Activated CD8-positive, alpha-beta memory T cell treated with anti-CD3 and anti-CD28 coated beads, Interleukin-2, amount 10 ng/mL, durations not matched to agents 7 days and 5 days (primary cell): ENCODE results near the gene EIF3D. TPM values are rescaled to one million over a fixed set of nuclear protein-coding genes. Genes with fewer than 3 reads are reported as not detected.
A peak's percentile ranks its signal among the peaks of the same experiment; 100 is the strongest.
"Not testable (repeated sequence)": the region's sequence is repeated elsewhere in the genome, so short reads cannot be mapped to it uniquely, and the experiment has no call there.

ENCODE experiments used
- ATAC-seq: fragments of 150-1000 bp; cut with Tn5 transposase; one replicate; pipeline ENCODE4 v1.10.0; 2021; ENCODE audit warnings: moderate library complexity
- CTCF ChIA-PET: fragments of 350-600 bp; sonication (Branson Sonifier 250); formaldehyde crosslinking; loops from one replicate; lab custom pipeline; 2021; ENCODE audit warnings: antibody characterized with exemption; lab: Charles Lee
- DNase-seq: peaks from one replicate; pipeline ENCODE4 v3.0.0-alpha.2; 2020
- H3K27ac Mint-ChIP-seq: one replicate; pipeline ENCODE4 v1.8.0; 2021; ENCODE audit warnings: mild to moderate bottlenecking, mixed read lengths
- H3K27me3 Mint-ChIP-seq: one replicate; pipeline ENCODE4 v1.8.0; 2021; ENCODE audit warnings: mixed read lengths
- H3K36me3 Mint-ChIP-seq: one replicate; pipeline ENCODE4 v1.8.0; 2021; ENCODE audit warnings: mild to moderate bottlenecking, mixed read lengths
- H3K4me1 Mint-ChIP-seq: one replicate; pipeline ENCODE4 v1.8.0; 2021; ENCODE audit warnings: mixed read lengths
- H3K4me3 Mint-ChIP-seq: one replicate; pipeline ENCODE4 v1.8.0; 2021; ENCODE audit warnings: mild to moderate bottlenecking, moderate library complexity, mixed read lengths
- H3K9me3 Mint-ChIP-seq: one replicate; pipeline ENCODE4 v1.8.0; 2022; ENCODE audit warnings: low read depth, mixed read lengths
- total RNA-seq, 2 experiments: library from RNA; stranded (reverse); gene quantifications; one replicate each; pipeline ENCODE4 v1.2.3, GENCODE V29; 2021

The EIF3D gene
- total RNA-seq, 2 experiments from 2014 or later: 205 to 232 TPM

GRCh38 chr22:36544107-36544620 is 15.2 kb upstream of the EIF3D start:
- no peak for ATAC-seq
- CTCF ChIA-PET: interaction anchor here (0.9 to 4.5 kb wide), 5 partner anchors 10 to 313 kb away, joined by 4 to 17 read pairs (median 4); no protein-coding TSS in a partner anchor
- Mint-ChIP-seq H3K36me3 (no peaks in the 10 kb centered on the region), H3K27me3 (peaks cover 8% of the 10 kb centered on the region), H3K27ac (no peak overlapping the region), H3K4me3 (no peak overlapping the region), H3K4me1 (peaks cover 51% of the 10 kb centered on the region), H3K9me3 (no peaks in the 10 kb centered on the region)
- DNase-seq: no peak

- peaks cover 42% of the 10 kb centered on the region for H3K4me1 Mint-ChIP-seq
- CTCF ChIA-PET: interaction anchor here (0.8 kb wide), 1 partner anchor 234 kb away, joined by 3 read pairs; the partner anchor contains the start of gene IFT27
- H3K27me3 Mint-ChIP-seq: peaks cover 4% of the 10 kb centered on the region
- peak; percentile 78 for ATAC-seq
- H3K36me3 Mint-ChIP-seq: no peaks in the 10 kb centered on the region
- DNase-seq: peak; percentile 63
- H3K4me3 Mint-ChIP-seq: no peak overlapping the region
- no peaks in the 10 kb centered on the region for H3K9me3 Mint-ChIP-seq
- peak overlapping the region; percentile 76 for H3K27ac Mint-ChIP-seq
Observed at GRCh38 chr22:36541831-36542411, 13.0 kb upstream of the EIF3D start.

GRCh38 chr22:36540867-36541642 is 12.1 kb upstream of the EIF3D start:
- Mint-ChIP-seq H3K4me3 (no peak overlapping the region), H3K36me3 (no peaks in the 10 kb centered on the region), H3K4me1 (peaks cover 36% of the 10 kb centered on the region), H3K9me3 (no peaks in the 10 kb centered on the region), H3K27ac (no peak overlapping the region), H3K27me3 (peaks cover under 1% of the 10 kb centered on the region)
- ATAC-seq: no peak
- DNase-seq: no peak
- CTCF ChIA-PET: no interaction called here

GRCh38 chr22:36538529-36538928 is 9.6 kb upstream of the EIF3D start:
- H3K27me3 Mint-ChIP-seq: peaks cover 2% of the 10 kb centered on the region
- no peak for DNase-seq
- no peaks in the 10 kb centered on the region for H3K9me3 Mint-ChIP-seq
- no peaks in the 10 kb centered on the region for H3K36me3 Mint-ChIP-seq
- H3K27ac Mint-ChIP-seq: no peak overlapping the region
- no peak for ATAC-seq
- H3K4me1 Mint-ChIP-seq: peaks cover 18% of the 10 kb centered on the region
- CTCF ChIA-PET: interaction anchor here (1.2 kb wide), 1 partner anchor 51 kb away, joined by 3 read pairs; no protein-coding TSS in a partner anchor
- no peak overlapping the region for H3K4me3 Mint-ChIP-seq

GRCh38 chr22:36536717-36537116 is 7.8 kb upstream of the EIF3D start:
- H3K4me1 Mint-ChIP-seq: peaks cover 11% of the 10 kb centered on the region
- no peak overlapping the region for H3K27ac Mint-ChIP-seq
- no peak overlapping the region for H3K4me3 Mint-ChIP-seq
- DNase-seq (no peak), ATAC-seq (no peak)
- no peaks in the 10 kb centered on the region for H3K36me3 Mint-ChIP-seq
- CTCF ChIA-PET: no interaction called here
- peaks cover 2% of the 10 kb centered on the region for H3K27me3 Mint-ChIP-seq
- H3K9me3 Mint-ChIP-seq: peaks cover 3% of the 10 kb centered on the region

- H3K9me3 Mint-ChIP-seq, DNase-seq, CTCF ChIA-PET, H3K36me3 Mint-ChIP-seq, H3K4me3 Mint-ChIP-seq, H3K27me3 Mint-ChIP-seq, ATAC-seq, H3K4me1 Mint-ChIP-seq, H3K27ac Mint-ChIP-seq: not testable (repeated sequence)
Observed at GRCh38 chr22:36533320-36533719, 4.4 kb upstream of the EIF3D start.

GRCh38 chr22:36532466-36532865 is 3.5 kb upstream of the EIF3D start:
- no peaks in the 10 kb centered on the region for H3K36me3 Mint-ChIP-seq
- H3K27ac Mint-ChIP-seq: no peak overlapping the region
- peaks cover 3% of the 10 kb centered on the region for H3K9me3 Mint-ChIP-seq
- H3K27me3 Mint-ChIP-seq: peaks cover 2% of the 10 kb centered on the region
- no peak for DNase-seq
- H3K4me1 Mint-ChIP-seq: peaks cover 13% of the 10 kb centered on the region
- ATAC-seq: no peak
- CTCF ChIA-PET: interaction anchor here (1.3 kb wide), 1 partner anchor 25 kb away, joined by 3 read pairs; no protein-coding TSS in a partner anchor
- no peak overlapping the region for H3K4me3 Mint-ChIP-seq

GRCh38 chr22:36528341-36528740 is 625 bp downstream of the EIF3D start:
- CTCF ChIA-PET: interaction anchor here (1.7 to 2.6 kb wide), 2 partner anchors 18 to 517 kb away, joined by 5 to 14 read pairs; no protein-coding TSS in a partner anchor

GRCh38 chr22:36522662-36523061 is 6.3 kb downstream of the EIF3D start:
- peaks cover 22% of the 10 kb centered on the region for H3K4me1 Mint-ChIP-seq
- H3K4me3 Mint-ChIP-seq: no peak overlapping the region
- ATAC-seq (no peak), DNase-seq (no peak)
- H3K27me3 Mint-ChIP-seq: no peaks in the 10 kb centered on the region
- CTCF ChIA-PET: interaction anchor here (1.0 to 4.4 kb wide), 2 partner anchors 12 to 16 kb away, joined by 4 to 20 read pairs; partner anchors contain the start of gene FOXRED2
- H3K9me3 Mint-ChIP-seq: no peaks in the 10 kb centered on the region
- H3K27ac Mint-ChIP-seq: no peak overlapping the region
- peaks cover 74% of the 10 kb centered on the region for H3K36me3 Mint-ChIP-seq

More at GRCh38 chr22:36528341-36528740, 625 bp downstream of the EIF3D start:
- DNase-seq (no peak), ATAC-seq (no peak)
- H3K4me1 Mint-ChIP-seq: peaks cover 32% of the 10 kb centered on the region
- peaks cover 35% of the 10 kb centered on the region for H3K36me3 Mint-ChIP-seq
- H3K27ac Mint-ChIP-seq: peak overlapping the region; percentile 98
- no peaks in the 10 kb centered on the region for H3K27me3 Mint-ChIP-seq
- peaks cover 3% of the 10 kb centered on the region for H3K9me3 Mint-ChIP-seq
- H3K4me3 Mint-ChIP-seq: peak overlapping the region; percentile 84

GRCh38 chr22:36520423-36520822 is 8.5 kb downstream of the EIF3D start:
- no peak overlapping the region for H3K4me3 Mint-ChIP-seq
- no peak overlapping the region for H3K27ac Mint-ChIP-seq
- ATAC-seq (no peak), DNase-seq (no peak)
- peaks cover 78% of the 10 kb centered on the region for H3K36me3 Mint-ChIP-seq
- no peaks in the 10 kb centered on the region for H3K27me3 Mint-ChIP-seq
- H3K9me3 Mint-ChIP-seq: no peaks in the 10 kb centered on the region
- H3K4me1 Mint-ChIP-seq: peaks cover 3% of the 10 kb centered on the region
- CTCF ChIA-PET: interaction anchor here (4.4 kb wide), 1 partner anchor 10 kb away, joined by 20 read pairs; no protein-coding TSS in a partner anchor

- CTCF ChIA-PET, H3K4me1 Mint-ChIP-seq, H3K27me3 Mint-ChIP-seq, ATAC-seq, H3K9me3 Mint-ChIP-seq, H3K27ac Mint-ChIP-seq, H3K4me3 Mint-ChIP-seq, DNase-seq: not testable (repeated sequence)
- H3K36me3 Mint-ChIP-seq: peaks cover 78% of the 10 kb centered on the region
Observed at GRCh38 chr22:36519906-36520305, 9.1 kb downstream of the EIF3D start.

- Mint-ChIP-seq H3K9me3 (no peaks in the 10 kb centered on the region), H3K27ac (no peak overlapping the region), H3K4me3 (no peak overlapping the region), H3K4me1 (no peaks in the 10 kb centered on the region), H3K27me3 (no peaks in the 10 kb centered on the region), H3K36me3 (peaks cover 75% of the 10 kb centered on the region)
- DNase-seq (no peak), ATAC-seq (no peak)
- CTCF ChIA-PET: no interaction called here
Observed at GRCh38 chr22:36514766-36515165, 14.2 kb downstream of the EIF3D start.

- ATAC-seq (no peak), DNase-seq (no peak)
- H3K36me3 Mint-ChIP-seq: peaks cover 63% of the 10 kb centered on the region
- no peaks in the 10 kb centered on the region for H3K9me3 Mint-ChIP-seq
- no peaks in the 10 kb centered on the region for H3K27me3 Mint-ChIP-seq
- CTCF ChIA-PET: no interaction called here
- no peak overlapping the region for H3K27ac Mint-ChIP-seq
- no peak overlapping the region for H3K4me3 Mint-ChIP-seq
- H3K4me1 Mint-ChIP-seq: no peaks in the 10 kb centered on the region
Observed at GRCh38 chr22:36512991-36513390, 16.0 kb downstream of the EIF3D start.
